GM18867 (cell line): ENCODE results near the gene SPAG4.

ENCODE experiments used
- ATAC-seq: cut with Tn5 transposase; IDR thresholded peaks from one replicate; pipeline ENCODE4 v1.9.1; 2021; ENCODE audit warnings: mild to moderate bottlenecking, moderate library complexity; ENCODE audit not compliant: unreplicated experiment

SPAG4 gene

DNA sequence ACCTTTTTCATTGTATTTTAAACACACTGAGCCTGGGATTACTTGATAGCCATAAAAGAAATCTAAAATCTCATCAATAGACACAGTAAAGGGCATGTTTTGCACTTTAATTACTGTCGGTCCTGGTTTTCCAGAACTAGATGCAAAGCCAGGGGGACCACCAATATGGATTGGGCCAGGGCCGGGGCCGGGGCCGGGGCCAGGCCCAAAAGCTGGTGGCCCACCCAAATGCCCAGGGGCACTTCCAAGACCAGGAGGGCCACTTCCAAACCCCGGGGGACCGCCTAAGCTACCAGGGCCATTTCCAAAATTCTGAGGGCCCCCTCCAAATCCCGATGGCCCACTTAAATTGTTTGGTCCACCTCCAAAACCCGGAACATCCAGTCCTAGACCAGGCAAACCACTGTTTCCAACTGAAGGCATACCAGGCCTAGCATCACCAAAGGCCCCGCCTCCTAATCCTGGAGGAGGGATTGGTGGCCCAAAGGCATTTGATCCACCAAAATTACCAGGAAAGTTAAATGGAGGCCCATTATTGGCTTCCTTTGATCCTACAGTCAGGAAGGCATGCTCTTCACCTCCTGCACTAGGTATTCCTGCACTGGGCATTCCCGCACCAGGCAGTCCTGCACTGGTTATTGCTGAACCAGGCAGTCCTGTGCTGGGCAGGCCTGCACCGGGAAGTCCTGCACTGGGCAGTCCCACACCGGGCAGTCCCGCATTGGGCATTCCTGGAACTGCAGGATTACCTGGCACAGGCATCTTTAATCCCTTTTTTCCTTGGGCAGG is 37.2 kb downstream of the SPAG4 start:
- ATAC-seq, result no peak

DNA sequence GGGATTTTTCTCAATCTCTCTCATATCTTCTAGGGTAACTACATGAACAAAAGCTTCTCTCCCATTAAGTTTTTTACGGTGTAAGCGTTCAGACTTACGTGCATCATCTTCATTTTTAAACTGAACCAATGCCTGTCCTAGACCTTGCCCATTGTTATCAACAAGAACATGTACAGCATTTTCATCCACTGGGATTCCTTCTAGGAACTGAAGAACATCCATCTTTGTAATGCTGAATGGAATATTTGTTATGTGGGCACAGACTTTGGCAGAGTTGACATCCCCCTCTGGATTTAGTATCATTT is 37.8 kb downstream of the SPAG4 start:
- ATAC-seq, result no peak

DNA sequence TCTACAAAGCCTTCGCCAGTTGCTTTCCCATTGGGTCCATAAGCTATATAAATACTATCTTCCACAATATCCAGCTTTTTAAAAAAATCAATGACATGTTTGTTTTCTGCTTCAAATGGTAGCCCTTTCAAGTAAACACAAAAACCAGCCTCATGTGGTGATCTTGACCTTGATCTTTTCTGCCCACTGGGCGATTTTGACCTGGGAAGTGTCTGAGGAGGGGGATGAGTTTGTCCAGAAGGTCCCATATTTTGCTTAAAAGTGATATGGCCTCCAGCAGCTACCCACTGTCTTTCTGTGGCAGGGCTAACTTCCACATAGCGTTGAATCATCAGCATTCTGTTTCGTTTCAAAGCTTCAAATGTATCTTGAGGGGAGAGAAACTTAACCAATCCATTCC is 38.3 kb downstream of the SPAG4 start:
- ATAC-seq, result no peak

DNA sequence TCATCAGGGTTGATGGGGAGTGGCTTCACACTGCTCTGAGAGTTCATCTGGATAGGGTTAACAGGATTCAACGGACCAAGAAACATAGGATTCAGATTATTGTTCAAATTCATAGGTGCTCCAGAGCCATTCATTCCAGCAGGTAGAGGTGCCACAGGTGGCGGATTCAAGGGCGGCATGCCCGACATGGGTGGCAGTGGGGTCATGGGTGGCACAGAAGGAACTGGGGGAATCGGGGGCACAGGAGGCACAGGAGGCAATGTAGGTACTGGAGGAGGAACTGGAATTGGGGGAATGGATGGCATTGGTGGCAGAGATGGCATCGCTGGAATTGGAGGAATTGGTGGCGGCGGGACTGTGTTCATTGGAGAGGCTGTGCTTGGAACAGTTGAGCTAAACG is 38.8 kb downstream of the SPAG4 start:
- ATAC-seq, result no peak

DNA sequence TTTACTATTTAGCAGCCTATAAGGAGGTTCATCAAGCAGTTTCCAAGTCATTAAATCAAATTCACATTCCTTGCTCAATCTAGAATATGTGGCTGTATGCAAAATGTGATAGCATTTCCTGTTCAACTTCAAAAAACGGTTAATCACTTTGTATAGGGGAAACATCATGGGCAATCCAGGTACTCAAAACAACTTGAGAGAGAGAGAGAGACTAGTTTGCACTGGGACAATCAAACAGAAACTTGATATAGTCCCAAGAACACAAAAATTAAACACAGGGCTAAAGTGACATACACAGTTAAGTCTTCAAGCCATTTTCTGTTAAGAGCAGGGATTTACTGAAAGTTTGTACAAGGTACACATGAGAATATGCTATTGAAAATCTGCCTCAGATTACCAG is 41.6 kb downstream of the SPAG4 start:
- no peak for ATAC-seq

DNA sequence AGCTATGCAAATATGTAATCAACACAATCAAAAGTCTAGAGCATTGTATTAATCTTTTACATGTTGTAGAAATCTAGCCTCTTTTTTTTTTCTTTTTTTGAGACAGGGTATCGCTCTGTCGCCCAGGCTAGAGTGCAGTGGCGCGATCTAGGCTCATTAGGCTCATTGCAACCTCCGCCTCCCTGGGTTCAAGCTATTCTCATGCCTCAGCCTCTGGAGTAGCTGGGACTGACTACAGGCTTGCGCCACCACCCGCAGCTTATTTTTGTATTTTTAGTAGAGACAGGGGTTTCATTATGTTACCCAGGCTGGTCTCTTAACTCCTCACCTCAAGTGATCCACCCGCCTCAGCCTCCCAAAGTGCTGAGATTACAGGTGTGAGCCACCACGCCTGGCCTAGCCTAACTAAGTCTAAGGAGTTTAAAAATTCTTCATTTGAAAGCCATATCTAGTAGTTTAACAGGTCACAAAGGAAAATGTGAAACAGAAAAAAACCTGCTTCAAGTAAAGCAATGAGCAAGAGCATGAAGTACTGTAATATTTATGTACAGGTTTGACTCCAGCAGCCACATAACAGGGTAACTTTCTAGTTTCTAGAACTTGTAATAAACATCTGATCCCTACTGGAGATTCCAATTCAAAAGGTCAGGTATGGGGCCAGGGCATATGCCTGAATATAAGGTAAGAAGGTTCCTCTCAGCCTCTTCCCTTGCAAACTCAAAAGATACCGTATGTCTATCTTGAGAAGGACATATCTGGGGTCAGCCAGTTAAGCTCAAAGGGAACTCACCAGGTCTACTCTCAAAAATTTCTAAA is 44.7 kb downstream of the SPAG4 start:
- ATAC-seq, result no peak

DNA sequence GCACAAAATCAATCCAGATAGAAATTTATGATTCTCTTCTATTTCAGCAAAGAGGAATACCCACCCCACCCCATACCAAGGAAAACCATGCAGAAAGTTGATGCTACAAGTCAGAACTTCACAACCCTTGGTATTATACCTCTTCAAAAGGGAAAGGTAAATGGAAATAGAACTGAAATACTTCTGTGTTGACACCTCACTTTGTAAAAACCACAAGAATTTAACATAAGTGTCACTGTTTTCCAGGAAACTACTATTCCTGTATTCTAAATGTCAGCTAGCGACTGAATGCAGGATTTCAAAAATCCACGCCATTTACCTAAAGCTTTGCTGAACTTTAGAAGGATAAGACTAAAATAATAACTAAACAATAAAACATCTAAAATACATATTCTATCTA is 45.4 kb downstream of the SPAG4 start:
- ATAC-seq, result no peak

DNA sequence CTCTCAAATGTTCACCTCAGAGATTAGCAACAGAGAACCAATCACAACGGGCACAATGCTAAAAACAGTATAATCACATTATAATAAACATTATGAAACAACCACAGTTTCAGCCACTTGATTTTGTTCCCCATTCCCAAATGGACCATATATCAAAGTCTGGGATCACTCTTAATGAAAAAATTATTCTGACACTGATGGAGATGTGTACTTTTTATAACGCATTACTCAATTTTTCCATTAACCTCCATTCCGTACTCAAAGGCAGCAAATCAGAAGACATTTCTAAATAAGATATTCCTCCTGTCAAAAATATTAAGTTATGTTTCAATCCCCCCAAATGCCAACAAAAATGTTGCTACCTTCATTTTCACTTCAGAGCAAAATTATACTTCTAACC is 46.3 kb downstream of the SPAG4 start:
- no peak for ATAC-seq

DNA sequence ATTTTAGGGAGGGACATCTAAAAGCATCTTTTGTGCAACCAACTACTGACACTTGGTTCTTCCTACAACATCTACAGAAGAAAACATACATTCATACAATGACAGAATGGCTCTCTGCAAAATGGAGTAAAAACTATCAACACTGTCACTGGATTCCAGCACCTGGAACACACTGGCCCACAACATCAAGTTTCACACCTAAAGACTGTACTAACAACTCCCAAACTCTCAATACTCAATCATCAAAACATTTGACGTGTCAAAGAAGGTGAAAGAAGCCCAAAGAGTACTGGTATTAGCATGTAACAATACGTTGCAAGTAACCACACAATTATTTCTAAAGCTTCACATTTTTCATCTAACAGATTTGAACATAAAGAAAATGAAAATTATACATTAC is 46.9 kb downstream of the SPAG4 start:
- ATAC-seq, result no peak

DNA sequence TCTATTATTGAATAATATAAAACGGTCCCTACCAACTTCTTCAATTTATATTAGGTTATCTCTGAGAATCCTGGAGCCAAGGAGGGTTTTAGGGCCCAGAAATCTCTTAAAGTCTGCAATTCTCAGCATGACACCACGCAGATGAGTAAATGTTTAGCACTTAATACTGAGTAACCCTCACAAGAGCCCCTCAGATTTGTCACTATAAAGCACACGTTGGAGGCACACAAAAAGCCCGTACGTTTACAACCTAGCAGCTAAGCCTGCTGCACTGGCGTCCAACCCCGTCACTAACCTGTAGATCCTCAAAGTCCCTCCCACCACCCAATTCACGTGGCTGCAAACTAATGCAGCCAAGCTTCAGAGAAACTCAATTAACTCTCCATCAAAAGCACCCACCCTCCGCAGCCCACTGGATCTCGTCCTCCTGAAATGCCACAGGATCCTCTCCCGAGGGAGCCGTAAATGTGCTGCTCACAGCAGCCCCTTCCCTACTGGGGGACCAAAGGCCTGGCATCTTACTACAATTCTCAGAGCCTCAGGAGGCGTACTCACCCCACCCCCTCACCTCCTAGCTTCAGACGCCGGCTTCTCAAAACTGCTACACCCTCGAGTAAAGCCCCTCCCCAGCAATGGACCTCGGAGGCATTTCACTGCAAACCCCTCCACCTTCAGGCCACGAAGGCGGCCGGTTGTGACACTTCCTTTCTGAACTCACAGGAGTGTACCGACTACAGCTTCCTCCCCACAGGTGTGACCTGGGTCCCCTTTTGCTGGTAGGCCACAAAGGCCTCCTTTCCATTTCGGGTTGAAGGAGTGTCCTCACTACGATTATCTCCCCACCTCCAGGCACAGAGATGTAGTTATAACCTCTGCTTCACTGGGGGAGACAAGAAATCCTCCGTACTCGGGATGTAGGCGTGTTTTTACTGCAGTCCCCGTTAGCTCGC is 48.2 kb downstream of the SPAG4 start:
- peak; percentile 32 for ATAC-seq

DNA sequence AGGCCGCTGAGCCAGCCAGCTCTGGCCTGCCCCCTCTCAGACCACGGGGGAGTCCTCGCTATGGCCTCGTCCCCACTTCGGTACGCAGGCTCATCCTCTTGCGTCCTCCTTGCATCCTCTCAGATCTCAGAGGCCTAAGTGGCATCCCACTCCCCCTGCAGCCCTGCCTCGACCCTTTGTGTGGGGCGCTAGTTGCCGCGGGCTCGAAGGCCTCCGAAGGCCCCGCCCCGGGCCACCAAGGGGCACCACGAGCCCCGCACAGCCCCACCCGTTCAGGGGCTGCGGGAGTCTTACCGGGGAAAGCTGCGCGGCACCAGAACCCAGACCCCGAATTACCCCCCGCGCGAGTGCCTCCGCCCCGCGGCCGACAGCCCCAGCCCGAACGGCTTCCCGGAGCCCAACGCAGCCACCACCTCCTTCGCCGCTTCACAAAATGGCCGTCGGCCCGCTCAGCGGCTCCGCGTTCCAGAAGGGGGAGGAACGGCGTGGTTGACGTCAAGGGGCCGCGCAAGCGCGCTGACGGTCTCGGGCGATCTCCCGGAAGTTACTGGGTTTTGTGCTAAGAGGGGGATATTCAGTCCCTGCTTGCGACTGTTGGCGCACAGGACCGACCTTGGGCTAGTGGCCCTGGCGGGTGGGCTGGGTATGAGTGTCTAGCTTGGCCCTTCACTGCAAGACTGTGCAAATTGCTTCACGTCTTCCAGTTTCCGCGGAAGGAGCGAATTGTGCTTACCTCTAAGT is 49.0 kb downstream of the SPAG4 start, which contains the start of the genes CPNE1 and RBM12:
CPNE1 (minus strand) TSS at position 435 of the 741 bp plus-strand sequence. CDS start 31,977 bp downstream, outside the sequence.
RBM12 (minus strand) TSS at position 435 of the 741 bp plus-strand sequence. CDS start 9,578 bp downstream, outside the sequence.
- peak; percentile 71 for ATAC-seq

DNA sequence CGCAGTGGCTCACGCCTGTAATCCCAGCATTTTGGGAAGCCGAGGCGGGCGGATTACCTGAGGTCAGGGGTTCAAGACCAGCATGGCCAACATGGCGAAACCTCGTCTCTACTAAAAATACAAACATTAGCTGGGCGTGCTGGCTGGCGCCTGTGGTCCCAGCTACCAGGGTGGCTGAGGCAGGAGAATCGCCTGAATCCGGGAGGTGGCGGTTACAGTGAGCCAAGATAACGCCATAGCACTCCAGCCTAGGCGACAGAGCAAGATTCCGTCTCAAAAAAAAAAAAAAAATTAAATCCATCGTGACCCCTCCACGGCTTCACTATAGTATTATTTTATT is 50.3 kb downstream of the SPAG4 start:
- ATAC-seq, result no peak

DNA sequence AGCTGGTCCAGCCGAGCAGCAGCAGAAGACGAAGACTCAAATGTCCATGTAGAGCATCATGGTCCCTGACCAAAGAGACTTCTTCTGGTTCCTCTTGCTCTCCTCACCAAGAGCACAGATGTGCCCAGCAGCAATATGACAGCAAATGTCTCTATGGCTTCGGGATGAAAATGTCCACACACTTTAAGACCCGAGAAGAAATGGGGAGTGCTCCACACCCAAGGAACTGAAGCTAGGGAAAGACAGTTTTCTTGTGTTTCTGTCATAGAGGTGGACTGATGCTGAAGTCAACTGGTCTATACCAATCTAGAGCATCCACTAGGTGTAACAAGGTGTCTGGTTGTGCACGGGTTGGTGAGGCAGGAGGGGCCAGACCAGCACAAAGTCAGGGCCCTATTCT is 53.6 kb downstream of the SPAG4 start:
- ATAC-seq, result no peak

DNA sequence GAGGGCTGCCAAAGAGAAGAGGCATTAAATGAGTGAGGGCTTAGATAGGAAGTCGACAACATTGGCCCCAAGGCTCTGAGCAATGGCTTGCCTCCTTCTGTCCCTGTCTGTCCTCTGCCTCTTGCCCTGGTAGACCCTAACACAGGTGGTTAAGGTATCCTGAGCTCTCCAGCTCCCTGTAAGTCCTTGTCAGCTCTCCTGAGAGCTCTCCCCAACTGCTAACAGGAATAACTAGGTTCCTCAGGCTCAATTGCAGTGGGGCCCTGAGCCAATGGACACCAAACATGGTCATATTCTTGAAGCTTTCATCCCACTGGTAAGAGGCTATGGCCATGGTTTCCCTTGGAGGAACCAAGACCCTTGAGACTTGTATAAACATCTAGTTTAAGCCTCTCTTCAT is 54.1 kb downstream of the SPAG4 start:
- no peak for ATAC-seq
